Nucleus accumbens (tissue), 56 donors: ENCODE results near the gene MNAT1.
"Not testable (repeated sequence)": the region's sequence is repeated elsewhere in the genome, so short reads cannot be mapped to it uniquely, and the experiment has no call there.

ENCODE experiments used
- DNase-seq, 56 donors: peaks; one replicate each; lab custom pipeline; 2025; lab: John Stamatoyannopoulos, UW

The MNAT1 gene

GRCh38 chr14:60735416-60735815, 855 bp downstream of the MNAT1 start:
- no peak for DNase-seq

GRCh38 chr14:60736494-60736893, 1.9 kb downstream of the MNAT1 start:
- DNase-seq: no peak

- no peak for DNase-seq
Measured at GRCh38 chr14:60738843-60739508, 4.4 kb downstream of the MNAT1 start.

- DNase-seq: no peak
Measured at GRCh38 chr14:60744566-60744965, 10.0 kb downstream of the MNAT1 start.

- DNase-seq: no peak
Measured at GRCh38 chr14:60753264-60754119, 18.9 kb downstream of the MNAT1 start.

GRCh38 chr14:60756847-60757246, 22.3 kb downstream of the MNAT1 start:
- no peak for DNase-seq

- no peak for DNase-seq
Measured at GRCh38 chr14:60757567-60758002, 23.0 kb downstream of the MNAT1 start.

- DNase-seq: no peak
Measured at GRCh38 chr14:60758885-60759284, 24.3 kb downstream of the MNAT1 start.

GRCh38 chr14:60760209-60760608, 25.6 kb downstream of the MNAT1 start:
- DNase-seq: no peak

- DNase-seq: no peak
Measured at GRCh38 chr14:60760644-60761364, 26.2 kb downstream of the MNAT1 start.

- DNase-seq: no peak
Measured at GRCh38 chr14:60768602-60769001, 34.0 kb downstream of the MNAT1 start.

- no peak for DNase-seq
Measured at GRCh38 chr14:60771117-60771516, 36.6 kb downstream of the MNAT1 start.

- no peak for DNase-seq
Measured at GRCh38 chr14:60773558-60773957, 39.0 kb downstream of the MNAT1 start.

- DNase-seq: no peak
Measured at GRCh38 chr14:60775296-60775695, 40.7 kb downstream of the MNAT1 start.

- DNase-seq: no peak
Measured at GRCh38 chr14:60777856-60778578, 43.5 kb downstream of the MNAT1 start.

- DNase-seq: not testable (repeated sequence)
Measured at GRCh38 chr14:60779745-60780514, 45.4 kb downstream of the MNAT1 start.

GRCh38 chr14:60780558-60780957, 46.0 kb downstream of the MNAT1 start:
- not testable (repeated sequence) for DNase-seq

GRCh38 chr14:60786905-60787304, 52.3 kb downstream of the MNAT1 start:
- no peak for DNase-seq

- no peak for DNase-seq
Measured at GRCh38 chr14:60789656-60790055, 55.1 kb downstream of the MNAT1 start.

- DNase-seq: no peak
Measured at GRCh38 chr14:60790850-60791249, 56.3 kb downstream of the MNAT1 start.
